ENCODE results near the gene PPP1R18. TPM values are rescaled to one million over a fixed set of nuclear protein-coding genes. Genes with fewer than 3 reads are reported as not detected.

The PPP1R18 gene
- total RNA-seq, 1 experiment from 2014 or later, result 33.6 TPM

DNA sequence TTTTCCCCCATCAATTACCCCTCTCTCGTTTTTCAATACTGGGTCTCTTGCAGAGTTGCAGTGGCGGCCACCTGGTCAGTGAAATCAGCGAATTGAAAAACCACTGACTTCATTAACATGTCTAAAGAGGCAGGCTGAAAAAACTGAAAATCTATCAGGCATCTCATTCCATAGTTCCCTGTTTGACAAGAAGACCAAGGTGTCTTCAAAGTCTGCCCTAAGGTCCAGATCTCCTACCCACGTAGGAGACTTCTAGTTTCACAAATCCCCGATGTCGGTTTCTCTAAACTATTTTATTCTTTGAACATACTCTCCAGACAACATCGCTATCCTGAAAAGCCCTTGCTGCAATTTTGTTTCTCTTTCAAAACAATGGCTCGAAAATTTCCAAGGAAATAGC lies 32.9 kb upstream of the PPP1R18 start:
- ChIA-PET RAD21 (ENCODE audit: low non-redundant PET in 1 of 2, low total read pairs in 2 of 2, uncharacterized antibody in 2 of 2, unreplicated experiment in 2 of 2) (no interaction called here), POLR2A (interaction anchor here (1.0 to 3.0 kb wide), 6 partner anchors 19 to 104 kb away, joined by 3 to 25 read pairs (median 3); partner anchors contain the start of genes MRPS18B and NRM), CTCF (interaction anchor here (5.7 kb wide), 1 partner anchor 39 kb away, joined by 45 read pairs; no protein-coding TSS in a partner anchor)
- BruUV-seq (replicated peaks), result no TSS peak
- intact Hi-C loops (cut with micrococcal nuclease), result loop anchor here (5.0 kb wide), 1 partner anchor 162 kb away; the partner anchor contains the start of genes GNL1 and PRR3
- Histone ChIP-seq H3K4me2 (ENCODE audit: low read length) (peak overlapping the region; percentile 96), H3K36me3 (ENCODE audit: control insufficient read depth in 1 of 2, insufficient read depth in 2 of 2, low read length in 2 of 2) (peaks cover 15 to 29% of the 10 kb centered on the region in 2 experiments), H3K79me2 (ENCODE audit: insufficient read depth, low read length) (peaks cover 65% of the 10 kb centered on the region), H3K27me3 (ENCODE audit: insufficient read depth, low read length) (no peaks in the 10 kb centered on the region), H2AFZ (ENCODE audit: low read depth, low read length, poor library complexity, severe bottlenecking) (no peak overlapping the region), H3K9ac (ENCODE audit: low read length) (peak overlapping the region; percentile 100), H3K9me3 (ENCODE audit: control insufficient read depth in 1 of 2, insufficient read depth in 1 of 2, low read depth in 1 of 2, low read length in 2 of 2) (no peaks in the 10 kb centered on the region), H3K9me2 (ENCODE audit: insufficient read depth) (no peaks in the 10 kb centered on the region), H3K4me3 (replicated peaks in 1 of 2; ENCODE audit: low read depth in 1 of 2, low read length in 2 of 2) (peak overlapping the region; percentile 95), H4K20me1 (ENCODE audit: insufficient read depth) (peaks cover 11% of the 10 kb centered on the region; the same call in 1 of the 2 replicates), H3K4me1 (ENCODE audit: control insufficient read depth in 1 of 2, insufficient read depth in 2 of 2, low read length in 2 of 2) (peaks cover 9 to 59% of the 10 kb centered on the region in 2 experiments), H3K27ac (ENCODE audit: low read depth, low read length) (peak overlapping the region; percentile 89)
- DNase-seq (ENCODE audit: low read depth, low spot score) (no peak), ATAC-seq (no peak)
- TF ChIP-seq YY1 (IDR thresholded peaks at IDR 0.05; ENCODE audit: extremely low read depth, insufficient replicate concordance, low read depth, low read length) (no peak), SRF (IDR thresholded peaks at IDR 0.05; ENCODE audit: low read depth) (no peak), CEBPB (IDR thresholded peaks at IDR 0.05; ENCODE audit: low read depth) (no peak), CTCF (IDR thresholded peaks at IDR 0.05 in 2 of 3, conservative IDR thresholded peaks at IDR 0.05 in 1 of 3; ENCODE audit: borderline replicate concordance in 1 of 3, insufficient read depth in 1 of 3, low read depth in 2 of 3, low read length in 2 of 3) (no peak), EGR1 (IDR thresholded peaks at IDR 0.05; ENCODE audit: low read depth) (no peak), TCF7L2 (IDR thresholded peaks at IDR 0.05; ENCODE audit: borderline replicate concordance, extremely low read depth, insufficient read depth, insufficient read length) (no peak), ZNF274 (IDR thresholded peaks at IDR 0.05; ENCODE audit: low read depth, low read length) (no peak), POLR2AphosphoS5 (IDR thresholded peaks at IDR 0.05; ENCODE audit: low read depth, low read length) (no peak), SP1 (IDR thresholded peaks at IDR 0.05; ENCODE audit: low read depth) (no peak), EZH2 (IDR thresholded peaks at IDR 0.05) (no peak), CBX3 (IDR thresholded peaks at IDR 0.05; ENCODE audit: low read depth) (no peak), EZH2phosphoT487 (IDR thresholded peaks at IDR 0.05; ENCODE audit: borderline replicate concordance) (no peak), RAD21 (IDR thresholded peaks at IDR 0.05; ENCODE audit: low read depth) (no peak), ZFX (IDR thresholded peaks at IDR 0.05) (no peak)
- TF ChIP-seq, protein P1, sequence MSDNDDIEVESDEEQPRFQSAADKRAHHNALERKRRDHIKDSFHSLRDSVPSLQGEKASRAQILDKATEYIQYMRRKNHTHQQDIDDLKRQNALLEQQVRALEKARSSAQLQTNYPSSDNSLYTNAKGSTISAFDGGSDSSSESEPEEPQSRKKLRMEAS (IDR thresholded peaks at IDR 0.05), result no peak
- TF ChIP-seq, protein P2, sequence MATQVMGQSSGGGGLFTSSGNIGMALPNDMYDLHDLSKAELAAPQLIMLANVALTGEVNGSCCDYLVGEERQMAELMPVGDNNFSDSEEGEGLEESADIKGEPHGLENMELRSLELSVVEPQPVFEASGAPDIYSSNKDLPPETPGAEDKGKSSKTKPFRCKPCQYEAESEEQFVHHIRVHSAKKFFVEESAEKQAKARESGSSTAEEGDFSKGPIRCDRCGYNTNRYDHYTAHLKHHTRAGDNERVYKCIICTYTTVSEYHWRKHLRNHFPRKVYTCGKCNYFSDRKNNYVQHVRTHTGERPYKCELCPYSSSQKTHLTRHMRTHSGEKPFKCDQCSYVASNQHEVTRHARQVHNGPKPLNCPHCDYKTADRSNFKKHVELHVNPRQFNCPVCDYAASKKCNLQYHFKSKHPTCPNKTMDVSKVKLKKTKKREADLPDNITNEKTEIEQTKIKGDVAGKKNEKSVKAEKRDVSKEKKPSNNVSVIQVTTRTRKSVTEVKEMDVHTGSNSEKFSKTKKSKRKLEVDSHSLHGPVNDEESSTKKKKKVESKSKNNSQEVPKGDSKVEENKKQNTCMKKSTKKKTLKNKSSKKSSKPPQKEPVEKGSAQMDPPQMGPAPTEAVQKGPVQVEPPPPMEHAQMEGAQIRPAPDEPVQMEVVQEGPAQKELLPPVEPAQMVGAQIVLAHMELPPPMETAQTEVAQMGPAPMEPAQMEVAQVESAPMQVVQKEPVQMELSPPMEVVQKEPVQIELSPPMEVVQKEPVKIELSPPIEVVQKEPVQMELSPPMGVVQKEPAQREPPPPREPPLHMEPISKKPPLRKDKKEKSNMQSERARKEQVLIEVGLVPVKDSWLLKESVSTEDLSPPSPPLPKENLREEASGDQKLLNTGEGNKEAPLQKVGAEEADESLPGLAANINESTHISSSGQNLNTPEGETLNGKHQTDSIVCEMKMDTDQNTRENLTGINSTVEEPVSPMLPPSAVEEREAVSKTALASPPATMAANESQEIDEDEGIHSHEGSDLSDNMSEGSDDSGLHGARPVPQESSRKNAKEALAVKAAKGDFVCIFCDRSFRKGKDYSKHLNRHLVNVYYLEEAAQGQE (IDR thresholded peaks at IDR 0.05; ENCODE audit: low read depth), result no peak

All from HCT116 (cell line).